ENCODE results near the gene EPHB3. TPM values are rescaled to one million over a fixed set of nuclear protein-coding genes. Genes with fewer than 3 reads are reported as not detected.

The EPHB3 gene
- total RNA-seq, 1 donor from 2014 or later = 7.8 TPM

Other genes with a start within 250 kb of the EPHB3 start
- 295 TPM for gene EIF4G1, start 247.2 kb upstream of the EPHB3 start, total RNA-seq
- 19.0 TPM for gene FAM131A, start 224.2 kb upstream of the EPHB3 start, total RNA-seq
- gene CLCN2, start 200.2 kb upstream of the EPHB3 start, total RNA-seq = 3.8 TPM
- gene POLR2H, start 200.1 kb upstream of the EPHB3 start, total RNA-seq = 63.2 TPM
- gene THPO, start 183.6 kb upstream of the EPHB3 start, total RNA-seq = 0.20 TPM
- gene CHRD, start 181.7 kb upstream of the EPHB3 start, total RNA-seq = 5.3 TPM
- 30.3 TPM for gene MAGEF1, start 150.3 kb downstream of the EPHB3 start, total RNA-seq